ENCODE results near the gene FBXL19.
"Not testable (repeated sequence)": the region's sequence is repeated elsewhere in the genome, so short reads cannot be mapped to it uniquely, and the experiment has no call there.

The FBXL19 gene

GRCh38 chr16:30929167-30929566, 5.8 kb downstream of the FBXL19 start:
- FAIRE-seq, result no peak
- TF ChIP-seq CTCF (IDR thresholded peaks at IDR 0.05; ENCODE audit: insufficient read depth, missing control alignments), result no peak
- DNase-seq (ENCODE audit: insufficient read length, low spot score), result no peak

GRCh38 chr16:30930160-30930571, 6.8 kb downstream of the FBXL19 start:
- DNase-seq (ENCODE audit: insufficient read length, low spot score), result no peak
- TF ChIP-seq CTCF (IDR thresholded peaks at IDR 0.05; ENCODE audit: insufficient read depth, missing control alignments), result no peak
- no peak for FAIRE-seq

- DNase-seq (ENCODE audit: insufficient read length, low spot score), result no peak
- TF ChIP-seq CTCF (IDR thresholded peaks at IDR 0.05; ENCODE audit: insufficient read depth, missing control alignments), result no peak
- no peak for FAIRE-seq
Measured at GRCh38 chr16:30931068-30931650, 7.8 kb downstream of the FBXL19 start.

- TF ChIP-seq CTCF (IDR thresholded peaks at IDR 0.05; ENCODE audit: insufficient read depth, missing control alignments), result peak; percentile 51
- DNase-seq (ENCODE audit: insufficient read length, low spot score) (peak; percentile 58), FAIRE-seq (no peak)
Measured at GRCh38 chr16:30934827-30935557, 11.6 kb downstream of the FBXL19 start.

- FAIRE-seq (no peak), DNase-seq (ENCODE audit: insufficient read length, low spot score) (no peak)
- TF ChIP-seq CTCF (IDR thresholded peaks at IDR 0.05; ENCODE audit: insufficient read depth, missing control alignments), result no peak
Measured at GRCh38 chr16:30937692-30938091, 14.3 kb downstream of the FBXL19 start.

GRCh38 chr16:30939571-30939970, 16.2 kb downstream of the FBXL19 start:
- FAIRE-seq; DNase-seq (ENCODE audit: insufficient read length, low spot score): not testable (repeated sequence)

GRCh38 chr16:30941600-30942425, 18.4 kb downstream of the FBXL19 start:
- peak; percentile 77 for TF ChIP-seq CTCF (IDR thresholded peaks at IDR 0.05; ENCODE audit: insufficient read depth, missing control alignments)
- peak; percentile 74 for DNase-seq (ENCODE audit: insufficient read length, low spot score)
- no peak for FAIRE-seq
